ENCODE measurements around the gene EIF4G1. TPM values are rescaled to one million over a fixed set of nuclear protein-coding genes. Genes with fewer than 3 reads are reported as not detected.

EIF4G1 gene
- total RNA-seq, 1 experiment from 2014 or later, result 496 TPM

DNA sequence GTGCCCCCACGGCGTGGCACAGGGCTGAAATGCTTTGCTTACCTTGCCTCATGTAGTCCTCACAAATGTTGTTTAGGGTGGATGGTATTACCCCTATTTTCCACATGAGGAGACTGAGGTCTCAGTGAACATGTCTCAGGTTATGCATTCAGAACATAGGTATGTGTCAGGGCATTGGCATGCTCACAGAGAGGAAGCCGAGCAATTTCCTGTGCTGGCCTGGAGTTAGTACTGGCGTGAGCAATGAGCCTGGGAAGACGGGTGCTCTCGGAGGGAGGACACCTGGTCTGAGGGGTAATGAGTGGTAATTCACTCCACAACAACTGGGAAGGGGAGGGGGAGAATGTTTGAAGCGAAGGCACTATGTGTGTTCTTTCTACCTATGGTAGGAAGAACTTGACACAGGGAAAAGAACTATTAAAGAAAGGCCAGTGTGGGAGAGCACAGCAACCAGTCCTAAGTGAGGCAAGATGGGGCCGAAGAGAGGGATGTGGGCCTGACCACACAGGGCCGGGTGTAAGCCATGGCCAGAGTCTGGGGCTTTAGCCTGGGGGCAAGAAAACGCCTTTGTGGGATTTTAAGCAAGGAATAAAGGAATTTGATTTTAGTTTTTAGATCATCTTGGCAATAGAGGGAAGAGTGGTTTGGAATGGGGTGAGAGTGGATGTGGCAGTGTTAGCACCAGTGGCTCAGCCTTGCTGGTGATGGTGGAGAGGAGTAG is 18.1 kb downstream of the EIF4G1 start:
- H3K27ac ChIP-seq (ENCODE audit: low read depth, low read length), result peak overlapping the region; percentile 15; the same call in 1 of the 2 replicates
- no peaks in the 10 kb centered on the region for H3K9me3 ChIP-seq (ENCODE audit: control insufficient read depth in 1 of 2, insufficient read depth in 1 of 2, low read depth in 1 of 2, low read length in 2 of 2)
- peaks cover 28% of the 10 kb centered on the region; the same call in 1 of the 2 replicates for H4K20me1 ChIP-seq (ENCODE audit: insufficient read depth)
- H3K36me3 ChIP-seq (ENCODE audit: control insufficient read depth in 1 of 2, insufficient read depth in 2 of 2, low read length in 2 of 2), result peaks cover 55 to 71% of the 10 kb centered on the region in 2 experiments
- ChIA-PET POLR2A (no interaction called here), CTCF (no interaction called here), RAD21 (ENCODE audit: low non-redundant PET in 1 of 2, low total read pairs in 2 of 2, uncharacterized antibody in 2 of 2, unreplicated experiment in 2 of 2) (no interaction called here)
- peaks cover 73% of the 10 kb centered on the region for H3K79me2 ChIP-seq (ENCODE audit: insufficient read depth, low read length)
- BruUV-seq (replicated peaks), result no TSS peak
- peak overlapping the region; percentile 25 for H3K9ac ChIP-seq (ENCODE audit: low read length)
- H3K9me2 ChIP-seq (ENCODE audit: insufficient read depth), result no peaks in the 10 kb centered on the region
- ATAC-seq (no peak), DNase-seq (ENCODE audit: low read depth, low spot score) (no peak)
- no peak overlapping the region for H3K4me3 ChIP-seq (replicated peaks in 1 of 2; ENCODE audit: low read depth in 1 of 2, low read length in 2 of 2)
- H3K4me2 ChIP-seq (ENCODE audit: low read length), result peak overlapping the region; percentile 34; the same call in 1 of the 2 replicates
- no peaks in the 10 kb centered on the region for H3K27me3 ChIP-seq (ENCODE audit: insufficient read depth, low read length)
- TF ChIP-seq, protein P1, sequence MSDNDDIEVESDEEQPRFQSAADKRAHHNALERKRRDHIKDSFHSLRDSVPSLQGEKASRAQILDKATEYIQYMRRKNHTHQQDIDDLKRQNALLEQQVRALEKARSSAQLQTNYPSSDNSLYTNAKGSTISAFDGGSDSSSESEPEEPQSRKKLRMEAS (IDR thresholded peaks at IDR 0.05), result no peak
- no peak for TF ChIP-seq ZNF274 (IDR thresholded peaks at IDR 0.05; ENCODE audit: low read depth, low read length)
- TF ChIP-seq, protein P2, sequence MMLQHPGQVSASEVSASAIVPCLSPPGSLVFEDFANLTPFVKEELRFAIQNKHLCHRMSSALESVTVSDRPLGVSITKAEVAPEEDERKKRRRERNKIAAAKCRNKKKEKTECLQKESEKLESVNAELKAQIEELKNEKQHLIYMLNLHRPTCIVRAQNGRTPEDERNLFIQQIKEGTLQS (IDR thresholded peaks at IDR 0.05), result no peak
- no peak for TF ChIP-seq EZH2 (IDR thresholded peaks at IDR 0.05)
- TF ChIP-seq, protein P3, sequence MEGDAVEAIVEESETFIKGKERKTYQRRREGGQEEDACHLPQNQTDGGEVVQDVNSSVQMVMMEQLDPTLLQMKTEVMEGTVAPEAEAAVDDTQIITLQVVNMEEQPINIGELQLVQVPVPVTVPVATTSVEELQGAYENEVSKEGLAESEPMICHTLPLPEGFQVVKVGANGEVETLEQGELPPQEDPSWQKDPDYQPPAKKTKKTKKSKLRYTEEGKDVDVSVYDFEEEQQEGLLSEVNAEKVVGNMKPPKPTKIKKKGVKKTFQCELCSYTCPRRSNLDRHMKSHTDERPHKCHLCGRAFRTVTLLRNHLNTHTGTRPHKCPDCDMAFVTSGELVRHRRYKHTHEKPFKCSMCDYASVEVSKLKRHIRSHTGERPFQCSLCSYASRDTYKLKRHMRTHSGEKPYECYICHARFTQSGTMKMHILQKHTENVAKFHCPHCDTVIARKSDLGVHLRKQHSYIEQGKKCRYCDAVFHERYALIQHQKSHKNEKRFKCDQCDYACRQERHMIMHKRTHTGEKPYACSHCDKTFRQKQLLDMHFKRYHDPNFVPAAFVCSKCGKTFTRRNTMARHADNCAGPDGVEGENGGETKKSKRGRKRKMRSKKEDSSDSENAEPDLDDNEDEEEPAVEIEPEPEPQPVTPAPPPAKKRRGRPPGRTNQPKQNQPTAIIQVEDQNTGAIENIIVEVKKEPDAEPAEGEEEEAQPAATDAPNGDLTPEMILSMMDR (IDR thresholded peaks at IDR 0.05 in 2 of 3, conservative IDR thresholded peaks at IDR 0.05 in 1 of 3; ENCODE audit: borderline replicate concordance in 1 of 3, insufficient read depth in 1 of 3, low read depth in 2 of 3, low read length in 2 of 3), result no peak
- no peak for TF ChIP-seq POLR2A (IDR thresholded peaks at IDR 0.05; ENCODE audit: borderline replicate concordance, extremely low read depth, insufficient read depth, insufficient read length)
- TF ChIP-seq SIN3A (IDR thresholded peaks at IDR 0.05; ENCODE audit: low read depth), result no peak
- no peak for TF ChIP-seq CEBPB (IDR thresholded peaks at IDR 0.05; ENCODE audit: low read depth)
- no peak for TF ChIP-seq JUND (IDR thresholded peaks at IDR 0.05)
- TF ChIP-seq EZH2phosphoT487 (IDR thresholded peaks at IDR 0.05; ENCODE audit: borderline replicate concordance), result no peak
- TF ChIP-seq FOSL1 (IDR thresholded peaks at IDR 0.05; ENCODE audit: low read depth), result no peak
- no peak for TF ChIP-seq TCF7L2 (IDR thresholded peaks at IDR 0.05; ENCODE audit: borderline replicate concordance, extremely low read depth, insufficient read depth, insufficient read length)
- no peak for TF ChIP-seq CBX3 (IDR thresholded peaks at IDR 0.05; ENCODE audit: low read depth)
- no peak for TF ChIP-seq EGR1 (IDR thresholded peaks at IDR 0.05; ENCODE audit: low read depth)
- H2AFZ ChIP-seq (ENCODE audit: low read depth, low read length, poor library complexity, severe bottlenecking), result no peak overlapping the region
- intact Hi-C loops (cut with micrococcal nuclease), result no loop called here
- peaks cover 2 to 68% of the 10 kb centered on the region in 2 experiments; a peak in 2 of 4 replicates for H3K4me1 ChIP-seq (ENCODE audit: control insufficient read depth in 1 of 2, insufficient read depth in 2 of 2, low read length in 2 of 2)

All from HCT116 (cell line).